Left ventricle myocardium inferior (tissue), 1 donor: ENCODE measurements around the gene TIMM17A. TPM values are rescaled to one million over a fixed set of nuclear protein-coding genes. Genes with fewer than 3 reads are reported as not detected.

ENCODE experiments used
- DNase-seq: peaks from one replicate; pipeline ENCODE4 v3.0.0-alpha.2; 2020
- H3K27ac ChIP-seq: fragments of 200-600 bp; replicated peaks from 2 replicates; pipeline ENCODE4 v1.8.0; 2021
- H3K27me3 ChIP-seq: fragments of 200-600 bp; 2 replicates; pipeline ENCODE4 v1.8.0; 2021; ENCODE audit warnings: low read depth
- H3K36me3 ChIP-seq: fragments of 200-600 bp; 2 replicates; pipeline ENCODE4 v1.8.0; 2021
- H3K4me1 ChIP-seq: fragments of 200-600 bp; 2 replicates; pipeline ENCODE4 v1.8.0; 2021
- H3K4me3 ChIP-seq: fragments of 200-600 bp; 2 replicates; pipeline ENCODE4 v1.8.0; 2021; ENCODE audit warnings: mild to moderate bottlenecking, moderate library complexity
- H3K9me3 ChIP-seq: fragments of 200-600 bp; replicated peaks from 2 replicates; pipeline ENCODE4 v1.8.0; 2021
- intact Hi-C: fragments of 100-400 bp; cut with micrococcal nuclease; formaldehyde crosslinking; loops from one replicate; pipeline ENCODE4 v1.11.0; 2022
- total RNA-seq: library from RNA; stranded (reverse); fragmentation: NEBNext Ultra II Directional; extraction: Animal tissue kit (Norgen Biotek cat#: 25700); gene quantifications from one replicate; pipeline ENCODE4 v1.2.1, GENCODE V29; 2021
- TF ChIP-seq, protein P1 (sequence below): fragments of 200-600 bp; IDR thresholded peaks from 2 replicates; pipeline ENCODE4 v1.8.0; 2021; ENCODE audit warnings: antibody characterized with exemption, mild to moderate bottlenecking, borderline replicate concordance
- donor health status: DM: no; HTN: yes; CAD: no; lungs with severe emphysema.

Gene TIMM17A
- total RNA-seq, 1 donor from 2014 or later: 87.5 TPM

- Histone ChIP-seq H3K9me3 (no peaks in the 10 kb centered on the region), H3K27me3 (no peaks in the 10 kb centered on the region), H3K4me1 (peaks cover 23% of the 10 kb centered on the region), H3K4me3 (no peak overlapping the region), H3K27ac (no peak overlapping the region), H3K36me3 (peaks cover 30% of the 10 kb centered on the region)
- intact Hi-C loops: loop anchor here (5.0 kb wide), 1 partner anchor 108 kb away; no protein-coding TSS in a partner anchor
- peak; percentile 43 for DNase-seq
- TF ChIP-seq, protein P1, sequence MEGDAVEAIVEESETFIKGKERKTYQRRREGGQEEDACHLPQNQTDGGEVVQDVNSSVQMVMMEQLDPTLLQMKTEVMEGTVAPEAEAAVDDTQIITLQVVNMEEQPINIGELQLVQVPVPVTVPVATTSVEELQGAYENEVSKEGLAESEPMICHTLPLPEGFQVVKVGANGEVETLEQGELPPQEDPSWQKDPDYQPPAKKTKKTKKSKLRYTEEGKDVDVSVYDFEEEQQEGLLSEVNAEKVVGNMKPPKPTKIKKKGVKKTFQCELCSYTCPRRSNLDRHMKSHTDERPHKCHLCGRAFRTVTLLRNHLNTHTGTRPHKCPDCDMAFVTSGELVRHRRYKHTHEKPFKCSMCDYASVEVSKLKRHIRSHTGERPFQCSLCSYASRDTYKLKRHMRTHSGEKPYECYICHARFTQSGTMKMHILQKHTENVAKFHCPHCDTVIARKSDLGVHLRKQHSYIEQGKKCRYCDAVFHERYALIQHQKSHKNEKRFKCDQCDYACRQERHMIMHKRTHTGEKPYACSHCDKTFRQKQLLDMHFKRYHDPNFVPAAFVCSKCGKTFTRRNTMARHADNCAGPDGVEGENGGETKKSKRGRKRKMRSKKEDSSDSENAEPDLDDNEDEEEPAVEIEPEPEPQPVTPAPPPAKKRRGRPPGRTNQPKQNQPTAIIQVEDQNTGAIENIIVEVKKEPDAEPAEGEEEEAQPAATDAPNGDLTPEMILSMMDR: peak; percentile 92
Observed at GRCh38 chr1:202009326-202010179, 54.2 kb downstream of the TIMM17A start.

DNA sequence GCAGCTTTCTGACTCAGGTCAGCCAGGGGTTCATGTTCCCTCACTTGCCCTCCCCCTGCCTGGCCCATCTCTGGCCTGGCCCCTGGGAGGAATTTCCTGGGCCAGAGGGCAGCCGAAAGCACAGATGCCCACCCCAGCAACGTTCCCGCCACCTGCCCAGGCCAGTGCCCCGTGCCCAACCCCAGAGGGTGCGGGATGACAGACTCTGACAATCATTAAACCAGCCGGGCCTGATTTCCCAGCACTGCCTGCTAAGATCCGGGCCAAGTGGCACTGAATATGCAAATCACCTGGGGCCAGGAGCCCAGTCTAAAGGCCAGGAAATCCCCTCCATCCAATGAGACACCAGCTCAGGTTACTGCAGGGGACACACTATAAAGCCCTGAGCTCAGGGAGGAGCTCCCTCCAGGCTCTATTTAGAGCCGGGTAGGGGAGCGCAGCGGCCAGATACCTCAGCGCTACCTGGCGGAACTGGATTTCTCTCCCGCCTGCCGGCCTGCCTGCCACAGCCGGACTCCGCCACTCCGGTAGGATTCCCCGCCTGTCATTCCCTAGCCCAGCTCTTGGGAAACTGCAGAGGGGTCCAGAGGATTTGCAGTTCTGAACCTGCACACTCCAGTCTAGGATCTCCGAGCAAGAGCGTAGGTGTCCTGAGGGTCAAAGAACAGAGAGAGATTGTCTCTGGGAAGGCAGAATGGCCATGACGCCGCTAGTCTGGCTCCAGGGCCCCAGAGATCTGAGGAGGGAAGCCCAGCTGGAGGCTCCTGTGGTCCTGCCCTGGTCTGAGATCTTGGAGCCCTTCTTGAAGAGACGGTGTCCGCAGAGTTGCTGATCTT, 55.1 kb downstream of the TIMM17A start, which contains the start of gene ELF3:
Gene ELF3, plus strand, starts transcription at position 408 of the 836 bp plus-strand sequence. CDS start 550 bp downstream, outside the sequence.
- intact Hi-C loops: no loop called here

GRCh38 chr1:202011994-202012393, 56.7 kb downstream of the TIMM17A start:
- Histone ChIP-seq H3K4me3 (no peak overlapping the region), H3K9me3 (no peaks in the 10 kb centered on the region), H3K27me3 (no peaks in the 10 kb centered on the region), H3K36me3 (peaks cover 6% of the 10 kb centered on the region), H3K27ac (no peak overlapping the region), H3K4me1 (peaks cover 14% of the 10 kb centered on the region)
- intact Hi-C loops: no loop called here
- TF ChIP-seq, protein P1: no peak
- DNase-seq: no peak

More for the DNA sequence above, 55.1 kb downstream of the TIMM17A start, which contains the start of gene ELF3:
- Histone ChIP-seq H3K27me3 (no peaks in the 10 kb centered on the region), H3K36me3 (peaks cover 22% of the 10 kb centered on the region), H3K4me1 (peaks cover 23% of the 10 kb centered on the region), H3K9me3 (no peaks in the 10 kb centered on the region), H3K27ac (no peak within 1 kb of the TSS), H3K4me3 (no peak within 1 kb of the TSS)
- DNase-seq: no peak
- TF ChIP-seq, protein P1: no peak

DNA sequence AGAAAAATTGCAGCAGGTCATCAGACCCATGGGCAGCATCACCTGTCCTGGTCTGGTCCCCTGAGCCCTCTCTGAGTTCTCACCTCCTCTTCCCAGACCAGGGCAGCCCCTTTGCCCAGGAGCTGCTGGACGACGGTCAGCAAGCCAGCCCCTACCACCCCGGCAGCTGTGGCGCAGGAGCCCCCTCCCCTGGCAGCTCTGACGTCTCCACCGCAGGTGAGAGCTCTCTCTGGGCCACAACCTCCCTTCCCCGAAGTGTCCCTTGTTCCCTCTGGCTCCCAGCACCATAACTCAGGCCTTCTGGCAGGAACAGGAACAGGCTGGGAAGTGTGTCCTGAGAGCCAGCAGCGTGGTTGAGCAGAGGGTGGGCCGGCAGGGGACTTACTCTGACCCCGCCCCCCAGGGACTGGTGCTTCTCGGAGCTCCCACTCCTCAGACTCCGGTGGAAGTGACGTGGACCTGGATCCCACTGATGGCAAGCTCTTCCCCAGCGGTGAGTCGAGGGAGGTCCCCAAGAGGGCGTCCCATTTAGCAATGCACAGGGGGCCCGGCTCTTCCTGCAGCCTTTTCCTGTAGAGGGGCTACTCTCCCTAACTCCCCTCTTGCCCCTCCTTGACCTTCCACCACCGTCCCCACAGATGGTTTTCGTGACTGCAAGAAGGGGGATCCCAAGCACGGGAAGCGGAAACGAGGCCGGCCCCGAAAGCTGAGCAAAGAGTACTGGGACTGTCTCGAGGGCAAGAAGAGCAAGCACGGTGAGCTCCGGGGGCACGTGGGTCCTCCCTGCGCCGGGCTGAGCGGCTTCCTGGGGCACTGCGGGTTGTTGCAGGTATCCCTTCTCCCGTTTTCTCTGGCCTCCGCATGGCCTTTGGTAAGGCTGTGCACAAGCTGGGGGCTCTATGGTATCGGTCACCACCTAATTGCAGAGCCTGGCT, 57.5 kb downstream of the TIMM17A start:
- Histone ChIP-seq H3K4me3 (no peak overlapping the region), H3K36me3 (peaks cover 2% of the 10 kb centered on the region), H3K4me1 (peaks cover 8% of the 10 kb centered on the region), H3K27me3 (peaks cover 8% of the 10 kb centered on the region), H3K27ac (no peak overlapping the region), H3K9me3 (no peaks in the 10 kb centered on the region)
- DNase-seq: no peak
- TF ChIP-seq, protein P1: no peak
- intact Hi-C loops: no loop called here
